Erythroblast (primary cell): ENCODE results near the gene TMEM266.

Experiments
- GATA1 ChIP-seq: IDR thresholded peaks from 2 replicates; pipeline ENCODE4 v1.6.1; 2011; ENCODE audit warnings: low read depth, mild to moderate bottlenecking, control low read depth, low read length, moderate library complexity
- POLR2A ChIP-seq: IDR thresholded peaks from 2 replicates; pipeline ENCODE4 v1.6.1; 2011; ENCODE audit warnings: mild to moderate bottlenecking, low read length

DNA sequence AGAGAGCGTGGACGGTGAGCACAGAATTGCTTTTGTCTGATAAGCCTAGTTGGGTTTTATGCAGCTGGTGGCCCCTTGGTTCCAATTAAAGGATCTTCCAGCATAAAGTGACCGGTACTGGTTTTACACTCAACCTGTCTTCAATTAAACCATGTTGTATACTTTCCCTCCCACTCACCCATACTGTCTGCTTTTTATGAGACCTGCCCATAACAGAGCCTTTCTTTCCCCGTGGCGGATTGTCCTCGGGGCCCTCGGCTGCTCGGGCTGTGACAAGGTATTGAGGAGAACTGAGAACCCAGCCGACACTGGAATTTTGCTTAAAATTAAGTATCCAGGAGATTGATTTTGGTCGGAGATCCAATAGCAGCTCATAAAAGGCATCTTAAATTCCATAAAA, 98.4 kb downstream of the TMEM266 start:
- no peak for TF ChIP-seq POLR2A
- no peak for TF ChIP-seq GATA1
